ENCODE measurements around the gene TRIM23. TPM values are rescaled to one million over a fixed set of nuclear protein-coding genes. Genes with fewer than 3 reads are reported as not detected.

TRIM23 gene
- total RNA-seq, 2 donors from 2014 or later, result 9.6 to 11.8 TPM

DNA sequence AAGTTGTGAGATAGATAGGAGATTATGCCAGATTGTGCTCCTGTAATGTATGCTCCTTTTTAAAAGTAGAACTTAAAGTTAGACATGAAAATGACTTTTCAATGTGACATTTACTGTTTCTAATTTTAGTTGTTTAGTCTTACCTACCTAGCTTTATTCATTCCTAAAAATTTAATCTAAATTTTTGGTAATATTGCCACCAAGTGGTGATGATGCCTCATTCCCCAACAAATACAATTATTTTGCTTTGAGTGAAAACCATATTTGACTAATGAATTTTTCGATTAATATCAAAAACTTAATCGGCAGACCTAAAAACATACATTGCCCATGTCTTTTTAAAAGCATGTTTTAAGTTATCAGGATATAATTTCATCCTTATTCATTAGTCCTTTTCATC, 35.4 kb downstream of the TRIM23 start:
- H3K27me3 ChIP-seq, result no peaks in the 10 kb centered on the region
- no peak overlapping the region for H3K4me3 ChIP-seq
- H3K4me1 ChIP-seq, result no peaks in the 10 kb centered on the region
- DNase-seq (ENCODE audit: low spot score), result no peak
- H3K36me3 ChIP-seq, result peaks cover 58% of the 10 kb centered on the region
- no peak overlapping the region for H3K27ac ChIP-seq
- TF ChIP-seq, protein P1, sequence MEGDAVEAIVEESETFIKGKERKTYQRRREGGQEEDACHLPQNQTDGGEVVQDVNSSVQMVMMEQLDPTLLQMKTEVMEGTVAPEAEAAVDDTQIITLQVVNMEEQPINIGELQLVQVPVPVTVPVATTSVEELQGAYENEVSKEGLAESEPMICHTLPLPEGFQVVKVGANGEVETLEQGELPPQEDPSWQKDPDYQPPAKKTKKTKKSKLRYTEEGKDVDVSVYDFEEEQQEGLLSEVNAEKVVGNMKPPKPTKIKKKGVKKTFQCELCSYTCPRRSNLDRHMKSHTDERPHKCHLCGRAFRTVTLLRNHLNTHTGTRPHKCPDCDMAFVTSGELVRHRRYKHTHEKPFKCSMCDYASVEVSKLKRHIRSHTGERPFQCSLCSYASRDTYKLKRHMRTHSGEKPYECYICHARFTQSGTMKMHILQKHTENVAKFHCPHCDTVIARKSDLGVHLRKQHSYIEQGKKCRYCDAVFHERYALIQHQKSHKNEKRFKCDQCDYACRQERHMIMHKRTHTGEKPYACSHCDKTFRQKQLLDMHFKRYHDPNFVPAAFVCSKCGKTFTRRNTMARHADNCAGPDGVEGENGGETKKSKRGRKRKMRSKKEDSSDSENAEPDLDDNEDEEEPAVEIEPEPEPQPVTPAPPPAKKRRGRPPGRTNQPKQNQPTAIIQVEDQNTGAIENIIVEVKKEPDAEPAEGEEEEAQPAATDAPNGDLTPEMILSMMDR (IDR thresholded peaks at IDR 0.05), result no peak
- no peaks in the 10 kb centered on the region for H3K9me3 ChIP-seq

DNA sequence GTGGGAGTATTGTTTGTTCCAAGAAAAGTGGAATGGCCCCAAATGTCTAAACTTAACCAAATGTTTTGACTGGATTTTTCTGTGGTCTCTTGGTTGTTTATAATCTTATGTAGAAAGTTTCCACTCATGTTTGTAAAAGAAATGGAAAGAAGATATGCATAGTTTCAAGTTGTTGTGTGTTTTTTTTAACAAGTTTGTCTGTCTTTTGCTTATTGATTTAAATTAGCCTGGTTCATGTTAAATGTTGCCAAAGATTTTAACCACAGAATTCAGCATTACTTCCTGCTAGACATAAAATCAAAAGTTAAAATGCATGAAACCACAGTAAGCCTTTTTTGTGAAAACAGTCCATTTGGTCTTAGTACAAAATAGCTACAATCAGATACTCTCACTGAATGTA, 47.0 kb downstream of the TRIM23 start:
- peaks cover 20% of the 10 kb centered on the region for H3K36me3 ChIP-seq
- H3K4me3 ChIP-seq, result no peak overlapping the region
- DNase-seq (ENCODE audit: low spot score), result no peak
- no peak overlapping the region for H3K27ac ChIP-seq
- TF ChIP-seq, protein P1 (IDR thresholded peaks at IDR 0.05), result no peak
- H3K9me3 ChIP-seq, result no peaks in the 10 kb centered on the region
- no peaks in the 10 kb centered on the region for H3K27me3 ChIP-seq
- no peaks in the 10 kb centered on the region for H3K4me1 ChIP-seq

DNA sequence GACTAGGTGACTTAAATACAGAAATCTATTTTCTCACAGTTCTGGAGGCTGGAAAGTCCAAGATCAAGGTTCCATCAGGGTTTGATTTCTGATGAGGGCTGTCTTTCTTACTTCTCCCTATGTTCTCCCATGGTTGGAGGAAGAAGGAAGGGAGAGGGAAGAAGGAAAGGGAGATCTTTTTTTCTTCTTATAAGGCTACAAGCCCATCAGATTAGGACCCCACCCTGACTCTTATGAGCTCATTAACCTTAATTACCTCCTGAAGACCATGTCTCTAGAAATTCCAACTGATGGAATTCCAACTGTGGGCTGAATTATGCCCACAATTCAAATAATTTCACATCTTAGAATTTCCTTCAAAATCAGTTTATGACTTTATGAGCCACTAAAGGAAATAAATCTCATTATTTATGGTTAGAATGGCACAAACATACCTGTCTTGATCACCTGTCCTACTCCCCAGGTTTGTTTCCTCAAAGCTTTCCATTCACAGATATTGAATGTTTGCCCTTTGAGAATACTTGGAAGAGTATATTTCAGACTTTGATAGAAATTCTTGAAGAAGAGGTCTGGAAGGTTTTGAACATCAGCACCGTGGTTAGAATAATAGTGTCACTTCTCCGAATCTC, 53.4 kb downstream of the TRIM23 start:
- Histone ChIP-seq H3K27me3 (no peaks in the 10 kb centered on the region), H3K27ac (no peak overlapping the region), H3K4me1 (no peaks in the 10 kb centered on the region), H3K4me3 (no peak overlapping the region), H3K9me3 (no peaks in the 10 kb centered on the region), H3K36me3 (peaks cover 11% of the 10 kb centered on the region)
- TF ChIP-seq, protein P1 (IDR thresholded peaks at IDR 0.05), result no peak
- DNase-seq (ENCODE audit: low spot score), result no peak

DNA sequence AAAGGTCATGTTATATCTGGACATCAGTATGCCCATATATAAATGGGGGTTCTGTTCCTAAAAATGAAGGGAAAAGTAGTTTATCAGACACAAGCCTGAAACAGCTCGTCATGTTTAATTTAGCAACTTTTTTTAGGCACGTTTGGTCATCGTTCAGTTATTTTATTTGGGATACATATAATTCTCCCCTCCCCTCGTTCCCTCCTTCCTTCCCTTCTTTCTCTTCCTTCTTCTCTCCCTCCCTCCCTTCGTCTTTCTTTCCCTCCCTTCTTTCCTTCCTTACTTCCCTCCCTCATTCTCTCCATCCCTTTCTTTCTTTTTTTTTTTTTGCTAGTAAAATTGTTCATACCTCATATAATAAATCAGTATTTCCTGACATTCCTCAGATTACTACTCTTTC, 57.6 kb downstream of the TRIM23 start:
- H3K27me3 ChIP-seq, result no peaks in the 10 kb centered on the region
- DNase-seq (ENCODE audit: low spot score), result no peak
- H3K4me3 ChIP-seq, result no peak overlapping the region
- H3K27ac ChIP-seq, result no peak overlapping the region
- H3K4me1 ChIP-seq, result peaks cover 0 to 23% of the 10 kb centered on the region in 2 donors
- no peaks in the 10 kb centered on the region for H3K9me3 ChIP-seq
- no peaks in the 10 kb centered on the region for H3K36me3 ChIP-seq
- TF ChIP-seq, protein P1 (IDR thresholded peaks at IDR 0.05), result no peak

DNA sequence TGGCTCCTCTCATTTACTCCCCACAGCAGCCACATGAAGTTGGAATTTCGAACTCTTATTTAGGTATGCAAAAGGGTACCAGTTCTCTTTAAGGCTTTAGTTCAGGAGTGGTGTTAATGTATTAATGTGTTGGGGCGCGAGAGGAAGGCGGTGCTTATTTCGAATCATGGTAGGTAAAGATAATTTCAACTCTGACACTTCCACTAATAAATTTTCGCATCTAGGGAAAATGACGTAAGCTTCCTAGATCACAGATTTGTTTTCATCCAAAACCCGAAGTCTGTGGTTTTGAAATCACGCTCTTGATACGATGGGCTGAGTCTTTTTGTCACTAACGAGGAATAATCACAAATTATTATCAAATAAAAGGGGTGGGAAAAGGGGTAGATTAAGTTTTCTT, 60.4 kb downstream of the TRIM23 start:
- Histone ChIP-seq H3K27ac (peak overlapping the region in 1 of 2 donors; percentile 88), H3K36me3 (no peaks in the 10 kb centered on the region), H3K27me3 (no peaks in the 10 kb centered on the region), H3K4me1 (peaks cover 0 to 23% of the 10 kb centered on the region in 2 donors), H3K4me3 (peak overlapping the region; percentile 85 to 88), H3K9me3 (no peaks in the 10 kb centered on the region)
- TF ChIP-seq, protein P1 (IDR thresholded peaks at IDR 0.05), result no peak
- no peak for DNase-seq (ENCODE audit: low spot score)
